NCI-H748 treated with DMSO at 0.1 percent for 48 hours (cell line): ENCODE results near the gene ID1.
"Not testable (repeated sequence)": the region's sequence is repeated elsewhere in the genome, so short reads cannot be mapped to it uniquely, and the experiment has no call there.

Experiments
- DNase-seq: peaks from one replicate; lab custom pipeline; 2025; lab: John Stamatoyannopoulos, UW

Gene ID1

DNA sequence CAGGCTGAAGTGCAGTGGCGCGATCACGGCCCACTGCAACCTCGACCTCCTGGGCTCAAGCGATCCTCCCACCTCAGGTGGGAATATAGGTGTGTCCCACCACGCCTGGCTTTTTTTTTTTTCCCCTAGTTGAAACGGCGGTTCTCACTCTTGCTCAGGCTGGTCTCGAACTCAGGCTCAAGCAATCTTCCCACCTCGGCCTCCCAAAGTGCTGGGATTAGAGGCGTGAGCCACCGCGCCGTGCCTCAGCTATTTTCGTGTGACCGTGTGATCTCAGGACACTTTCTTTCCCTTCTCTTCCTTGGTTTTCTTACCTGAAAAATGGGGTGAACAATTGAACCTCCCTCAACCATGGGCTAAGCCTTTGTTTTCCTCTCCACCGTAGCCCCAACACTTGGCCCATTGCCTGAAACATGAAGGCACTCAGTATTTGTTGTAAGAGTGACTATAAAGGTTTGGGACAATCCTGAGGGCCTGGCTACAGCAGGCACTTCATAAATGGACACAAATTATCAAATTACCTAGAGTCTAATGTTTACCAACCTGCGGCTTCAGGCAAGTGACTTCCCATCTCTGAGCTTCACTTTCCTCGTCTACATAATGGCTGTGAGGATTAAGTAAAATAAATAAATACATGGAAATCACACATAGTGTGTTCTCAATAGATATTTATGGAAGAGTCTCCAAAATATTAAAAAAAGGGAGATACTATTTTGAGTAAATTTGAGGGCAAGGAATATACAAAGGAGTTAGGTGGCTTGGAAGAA lies 31.4 kb upstream of the ID1 start:
- DNase-seq: peak; percentile 85

DNA sequence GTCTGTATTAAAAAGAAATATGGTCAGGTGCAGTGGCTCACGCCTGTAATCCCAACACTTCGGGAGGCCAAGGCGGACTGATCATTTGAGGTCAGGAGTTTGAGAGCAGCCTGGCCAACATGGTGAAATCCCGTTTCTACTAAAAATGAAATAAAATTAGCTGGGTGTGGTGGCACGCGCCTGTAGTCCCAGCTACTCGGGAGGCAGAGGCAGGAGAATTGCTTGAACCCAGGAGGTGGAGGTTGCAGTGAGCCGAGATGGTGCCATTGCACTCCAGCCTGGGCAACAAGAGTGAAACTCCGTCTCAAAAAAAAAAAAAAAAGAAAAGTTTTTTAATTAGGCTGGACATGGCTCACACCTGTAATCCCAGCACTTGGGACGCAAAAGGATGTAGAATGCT lies 30.1 kb upstream of the ID1 start:
- DNase-seq: not testable (repeated sequence)

- no peak for DNase-seq
Measured at GRCh38 chr20:31576751-31577150, 28.3 kb upstream of the ID1 start.

- no peak for DNase-seq
Measured at GRCh38 chr20:31577194-31577593, 27.9 kb upstream of the ID1 start.

GRCh38 chr20:31578448-31579138 lies 26.5 kb upstream of the ID1 start:
- DNase-seq: no peak

- no peak for DNase-seq
Measured at GRCh38 chr20:31579245-31579644, 25.8 kb upstream of the ID1 start.

GRCh38 chr20:31579941-31580651 lies 25.0 kb upstream of the ID1 start:
- not testable (repeated sequence) for DNase-seq

DNA sequence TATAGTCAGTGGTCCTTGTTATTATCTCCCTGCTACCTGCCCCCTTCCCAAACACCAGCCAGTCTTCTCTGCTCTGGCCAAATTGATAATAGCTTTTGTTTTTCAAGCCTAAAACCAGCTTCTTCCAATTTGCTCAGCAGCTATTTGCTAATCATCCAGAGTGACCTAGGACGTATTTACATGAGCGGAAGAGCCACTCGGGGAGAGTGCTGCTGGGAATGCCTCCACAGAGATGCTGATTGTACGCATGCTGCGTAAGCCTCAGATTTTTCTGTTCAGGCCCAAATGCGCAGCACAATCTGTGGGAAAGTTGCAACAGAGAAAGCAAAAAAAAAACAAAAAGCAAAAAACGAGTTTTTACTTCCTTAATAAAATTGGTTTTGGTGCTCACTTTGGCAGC lies 24.4 kb upstream of the ID1 start:
- no peak for DNase-seq

DNA sequence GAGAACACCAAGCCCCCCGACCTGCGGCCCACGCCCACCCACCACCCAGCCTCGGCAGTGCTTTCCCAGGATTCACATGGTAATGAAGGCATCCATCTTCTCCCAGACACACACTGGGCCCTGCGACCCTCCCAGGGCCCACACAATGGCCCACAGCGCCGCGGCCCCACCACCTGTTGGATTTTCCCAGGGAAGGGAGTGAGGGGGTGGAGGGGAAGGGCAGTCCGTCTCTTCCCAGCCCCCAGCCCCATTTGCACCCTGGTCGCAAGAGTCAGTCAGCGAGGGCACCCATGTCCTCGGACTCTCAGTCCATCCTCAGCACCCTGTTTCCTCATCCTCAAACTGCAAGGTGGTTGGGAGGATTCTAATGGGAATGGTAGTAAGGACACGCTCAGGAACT lies 23.7 kb upstream of the ID1 start:
- no peak for DNase-seq

- DNase-seq: no peak
Measured at GRCh38 chr20:31587545-31588389, 17.3 kb upstream of the ID1 start.

DNA sequence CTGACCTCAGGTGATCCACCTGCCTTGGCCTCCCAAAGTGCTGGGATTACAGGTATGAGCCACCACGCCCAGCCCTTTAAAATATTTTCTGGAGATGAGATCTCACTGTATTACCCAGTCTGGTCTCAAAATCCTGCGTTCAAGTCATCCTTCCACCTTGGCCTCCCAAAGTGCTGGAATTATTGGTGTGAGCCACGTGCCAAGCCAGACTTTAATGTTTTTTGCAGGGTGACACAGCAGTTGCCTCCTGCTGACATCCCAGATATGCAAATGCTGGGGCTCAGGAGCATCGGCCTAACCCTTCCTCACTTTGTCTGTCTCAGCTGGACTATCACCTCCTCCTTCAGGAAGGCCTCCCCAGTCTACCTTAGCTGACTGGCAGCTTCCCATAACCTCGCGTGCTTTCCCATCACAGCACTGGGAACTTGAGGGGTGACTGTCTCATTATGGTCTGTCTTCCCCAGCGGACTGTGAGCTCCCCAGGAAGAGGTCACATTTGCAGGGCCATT lies 14.3 kb upstream of the ID1 start:
- DNase-seq: no peak

GRCh38 chr20:31593221-31594001 lies 11.7 kb upstream of the ID1 start:
- no peak for DNase-seq

DNA sequence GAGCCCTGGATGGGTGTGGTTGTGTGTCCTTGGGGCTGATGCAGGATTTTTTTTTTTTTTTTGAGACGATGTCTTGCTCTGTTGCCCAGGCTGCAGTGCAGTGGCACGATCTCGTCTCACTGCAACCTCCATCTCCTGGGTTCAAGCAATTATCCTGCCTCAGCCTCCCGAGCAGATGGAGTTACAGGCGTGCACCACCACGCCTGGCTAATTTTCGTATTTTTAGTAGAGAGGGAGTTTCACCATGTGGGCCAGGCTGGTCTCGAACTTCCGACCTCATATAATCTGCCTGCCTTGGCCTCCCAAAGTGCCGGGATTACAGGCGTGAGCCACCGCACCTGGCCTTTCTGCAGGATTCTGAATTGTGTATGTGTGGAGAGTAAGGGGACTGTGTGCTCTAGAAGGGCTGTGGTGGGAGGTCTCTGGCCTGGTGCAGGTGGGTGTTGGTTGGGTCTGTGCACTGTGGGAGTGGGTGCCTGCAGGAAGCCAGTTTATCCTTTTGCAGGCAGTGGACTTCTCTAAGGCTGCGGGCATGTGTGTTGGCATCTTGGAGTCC lies 11.0 kb upstream of the ID1 start:
- no peak for DNase-seq

DNA sequence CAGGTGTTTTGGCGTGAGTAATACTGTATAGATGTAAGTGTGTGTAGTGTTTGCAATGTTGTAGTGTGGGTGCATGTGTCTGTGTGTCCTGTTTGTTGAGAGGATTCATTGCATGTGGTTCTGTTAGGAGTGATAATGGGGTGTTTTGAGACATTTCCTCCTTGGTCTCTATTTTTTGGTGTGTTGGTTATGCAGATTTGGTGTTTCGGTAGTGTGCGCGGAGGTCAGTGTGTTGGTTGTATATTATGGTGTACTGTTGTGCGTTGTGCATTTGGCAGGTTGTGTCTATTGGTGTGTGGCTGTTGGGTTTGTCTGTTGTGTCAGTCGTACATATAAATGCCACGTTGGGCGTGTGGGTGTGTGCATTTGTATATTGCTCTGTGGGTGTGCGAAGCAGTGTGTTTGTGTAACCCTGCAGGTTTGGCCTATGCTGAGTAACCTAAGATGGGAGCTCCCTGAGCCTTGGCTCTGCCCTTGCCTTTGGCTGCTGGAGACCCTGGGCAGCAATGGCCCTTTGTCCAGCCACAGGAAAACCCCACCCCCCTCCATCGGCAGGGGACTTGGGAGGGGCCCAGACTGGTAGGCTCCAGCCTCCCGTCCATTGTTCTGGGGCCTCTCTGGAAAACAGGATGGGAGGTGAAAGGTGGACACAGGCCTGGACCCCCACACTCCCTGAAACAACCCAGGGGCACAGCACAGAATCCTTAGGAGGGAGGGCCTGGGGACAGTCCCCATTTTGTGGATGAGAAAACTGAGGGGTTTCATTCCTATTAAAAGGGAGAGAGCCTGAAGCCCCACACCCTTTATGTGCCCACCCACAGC lies 10.3 kb upstream of the ID1 start:
- peak; percentile 51 for DNase-seq

DNA sequence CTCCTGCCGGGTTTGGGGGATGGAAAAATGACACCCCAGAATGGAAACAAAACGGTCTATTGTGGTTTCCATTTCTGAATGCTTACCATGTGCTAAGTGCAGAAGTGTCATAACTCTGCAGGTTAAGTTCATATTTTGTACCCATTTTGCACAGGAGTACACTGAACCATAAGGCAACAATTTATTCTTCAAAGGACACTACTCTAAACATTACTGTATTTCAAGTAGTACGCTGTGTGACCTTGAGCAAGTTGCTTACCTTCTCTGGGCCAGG lies 9.8 kb upstream of the ID1 start:
- DNase-seq: no peak

- DNase-seq: no peak
Measured at GRCh38 chr20:31595654-31596411, 9.3 kb upstream of the ID1 start.

DNA sequence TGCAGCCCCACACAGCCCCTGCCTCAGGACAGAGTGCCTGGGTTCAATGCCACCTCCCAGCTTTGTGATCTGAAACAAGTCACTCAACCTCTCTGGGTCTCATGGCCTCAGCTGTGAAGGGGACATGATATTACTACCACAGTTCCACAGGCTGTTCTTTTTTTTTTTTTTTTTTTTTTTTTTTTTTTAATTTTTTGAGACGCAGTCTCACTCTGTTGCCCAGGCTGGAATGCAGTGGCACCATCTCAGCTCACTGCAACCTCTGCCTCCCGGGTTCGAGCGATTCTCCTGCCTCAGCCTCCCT lies 8.7 kb upstream of the ID1 start:
- not testable (repeated sequence) for DNase-seq

GRCh38 chr20:31596831-31597480 lies 8.1 kb upstream of the ID1 start:
- DNase-seq: no peak

DNA sequence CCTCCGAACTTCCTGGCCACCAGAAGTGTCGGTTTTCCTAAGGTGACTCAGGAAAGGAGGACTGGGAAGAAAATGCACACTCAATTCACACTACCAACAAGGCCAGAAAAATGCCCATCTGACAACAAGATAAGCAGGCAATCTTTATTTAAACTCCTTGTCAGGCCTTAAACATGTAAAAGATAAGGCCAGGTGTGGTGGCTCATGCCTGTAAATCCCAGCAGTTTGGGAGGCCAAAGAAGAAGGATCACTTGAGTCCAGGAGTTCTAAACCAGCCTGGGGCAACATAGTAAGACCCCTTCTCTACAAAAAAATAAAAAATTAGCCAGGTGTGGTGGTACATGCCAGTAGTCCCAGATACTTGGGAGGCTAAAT lies 7.6 kb upstream of the ID1 start:
- DNase-seq: no peak
